ENCODE measurements around the gene UPK1A. TPM values are rescaled to one million over a fixed set of nuclear protein-coding genes. Genes with fewer than 3 reads are reported as not detected.
A peak's percentile ranks its signal among the peaks of the same experiment; 100 is the strongest.

The UPK1A gene
- total and polyA plus RNA-seq, 10 of the 15 experiments (the other 5 are each of a cell fraction or from before 2014, with no cell fraction given) = 0.15 to 1.9 (median 0.26) TPM; not detected in 7

GRCh38 chr19:35702223-35703012, 36.1 kb downstream of the UPK1A start:
- DNase-seq (ENCODE audit: low read depth, low spot score) (peak; percentile 96), FAIRE-seq (peak; percentile 99), ATAC-seq (peak; percentile 98)
- Histone ChIP-seq H3K27ac (ENCODE audit: control insufficient read depth, insufficient read depth) (peak overlapping the region; percentile 90), H3K9ac (ENCODE audit: control insufficient read depth, insufficient read depth, low read length) (peak overlapping the region; percentile 80), H3K27me3 (replicated peaks in 1 of 2; ENCODE audit: control insufficient read depth in 2 of 2, insufficient read depth in 2 of 2, low read length in 1 of 2) (no peaks in the 10 kb centered on the region), H3K4me2 (ENCODE audit: control insufficient read depth, insufficient read depth) (peak overlapping the region; percentile 82), H3K79me2 (ENCODE audit: control insufficient read depth, insufficient read depth, low read length) (peaks cover 2% of the 10 kb centered on the region; the same call in 1 of the 2 replicates), H2AFZ (ENCODE audit: control insufficient read depth, low read depth, low read length) (peak overlapping the region; percentile 94), H3K36me3 (ENCODE audit: control insufficient read depth in 2 of 2, insufficient read depth in 2 of 2, low read length in 1 of 2) (no peaks in the 10 kb centered on the region), H3K9me3 (replicated peaks; ENCODE audit: control insufficient read depth, insufficient read depth, low read length) (no peaks in the 10 kb centered on the region), H3K4me3 (peak overlapping the region; percentile 80), H3K4me1 (ENCODE audit: control insufficient read depth, insufficient read depth, low read length) (peaks cover 8% of the 10 kb centered on the region), H4K20me1 (ENCODE audit: control insufficient read depth, insufficient read depth) (no peaks in the 10 kb centered on the region)
- in situ Hi-C loops (cut with MboI) = no loop called here
- ChIA-PET RAD21 (ENCODE audit: unreplicated experiment) (interaction anchor here (0.6 to 11.0 kb wide), 9 partner anchors 8 to 312 kb away, joined by 3 to 430 read pairs (median 6); partner anchors contain the start of genes ALKBH6 and LIN37), POLR2A (interaction anchor here (0.6 to 11.9 kb wide), 17 partner anchors 8 to 1668 kb away, joined by 3 to 516 read pairs (median 5); partner anchors contain the start of genes ALKBH6, COX6B1, IGFLR1 and LIN37), SMC1A (ENCODE audit: uncharacterized antibody, unreplicated experiment) (interaction anchor here (1.2 to 12.3 kb wide), 5 partner anchors 8 to 201 kb away, joined by 3 to 375 read pairs (median 4); partner anchors contain the start of gene LIN37), CTCF (interaction anchor here (0.8 to 4.5 kb wide), 8 partner anchors 8 to 229 kb away, joined by 3 to 77 read pairs (median 8); partner anchors contain the start of genes PSENEN and U2AF1L4)
- WGBS (ENCODE audit: insufficient coverage, insufficient replicate concordance, low lambda C conversion rate, missing lambda C conversion rate) = 1% methylated on average over 50 of the region's 50 CpGs
- intact Hi-C loops (cut with micrococcal nuclease; ENCODE audit: unreplicated experiment) = loop anchor here (1.0 kb wide), 1 partner anchor 9 kb away; no protein-coding TSS in a partner anchor
- BruUV-seq (replicated peaks) = no TSS peak
- TF ChIP-seq NFYA (IDR thresholded peaks at IDR 0.05; ENCODE audit: borderline replicate concordance, low read depth, low read length) = peak; percentile 73
- peak; percentile 100 for TF ChIP-seq DPF2 (IDR thresholded peaks at IDR 0.05)
- TF ChIP-seq ZBTB40 (IDR thresholded peaks at IDR 0.05; ENCODE audit: borderline replicate concordance) = 0 out of 2 replicates have a peak, but pooled peaks have one; percentile 2
- TF ChIP-seq POLR2AphosphoS5 (IDR thresholded peaks at IDR 0.05; ENCODE audit: low read length) = peak; percentile 88
- peak; percentile 26 for TF ChIP-seq MEF2B (IDR thresholded peaks at IDR 0.05; ENCODE audit: partially characterized antibody, poor library complexity, severe bottlenecking)
- no peak for TF ChIP-seq YBX1 (IDR thresholded peaks at IDR 0.05)
- TF ChIP-seq, protein P1, sequence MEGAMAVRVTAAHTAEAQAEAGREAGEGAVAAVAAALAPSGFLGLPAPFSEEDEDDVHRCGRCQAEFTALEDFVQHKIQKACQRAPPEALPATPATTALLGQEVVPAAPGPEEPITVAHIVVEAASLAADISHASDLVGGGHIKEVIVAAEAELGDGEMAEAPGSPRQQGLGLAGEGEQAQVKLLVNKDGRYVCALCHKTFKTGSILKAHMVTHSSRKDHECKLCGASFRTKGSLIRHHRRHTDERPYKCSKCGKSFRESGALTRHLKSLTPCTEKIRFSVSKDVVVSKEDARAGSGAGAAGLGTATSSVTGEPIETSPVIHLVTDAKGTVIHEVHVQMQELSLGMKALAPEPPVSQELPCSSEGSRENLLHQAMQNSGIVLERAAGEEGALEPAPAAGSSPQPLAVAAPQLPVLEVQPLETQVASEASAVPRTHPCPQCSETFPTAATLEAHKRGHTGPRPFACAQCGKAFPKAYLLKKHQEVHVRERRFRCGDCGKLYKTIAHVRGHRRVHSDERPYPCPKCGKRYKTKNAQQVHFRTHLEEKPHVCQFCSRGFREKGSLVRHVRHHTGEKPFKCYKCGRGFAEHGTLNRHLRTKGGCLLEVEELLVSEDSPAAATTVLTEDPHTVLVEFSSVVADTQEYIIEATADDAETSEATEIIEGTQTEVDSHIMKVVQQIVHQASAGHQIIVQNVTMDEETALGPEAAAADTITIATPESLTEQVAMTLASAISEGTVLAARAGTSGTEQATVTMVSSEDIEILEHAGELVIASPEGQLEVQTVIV (IDR thresholded peaks at IDR 0.05; ENCODE audit: borderline replicate concordance, partially characterized antibody) = peak; percentile 12
- no peak for TF ChIP-seq ESRRA (IDR thresholded peaks at IDR 0.05; ENCODE audit: low read length)
- TF ChIP-seq IKZF1 (conservative IDR thresholded peaks at IDR 0.05) = peak; percentile 80
- 0 out of 2 replicates have a peak, but pooled peaks have one; percentile 14 for TF ChIP-seq IRF4 (IDR thresholded peaks at IDR 0.05; ENCODE audit: low read depth, low read length)
- no peak for TF ChIP-seq SPI1 (IDR thresholded peaks at IDR 0.05; ENCODE audit: borderline replicate concordance, insufficient read depth, low read depth, low read length)
- TF ChIP-seq CEBPZ (IDR thresholded peaks at IDR 0.05; ENCODE audit: low read depth, low read length) = peak; percentile 96
